GM15510 (cell line): ENCODE measurements around the gene MT2A.
A peak's percentile ranks its signal among the peaks of the same experiment; 100 is the strongest.

ENCODE experiments used
- POLR2A ChIP-seq: IDR thresholded peaks from 3 replicates; pipeline ENCODE4 v1.6.1; 2011; ENCODE audit warnings: borderline replicate concordance; ENCODE audit not compliant: insufficient read length; ENCODE audit errors: extremely low read depth

Gene MT2A

GRCh38 chr16:56608043-56608875 lies at the start of gene MT2A:
MT2A (plus strand) TSS chr16:56608584; CDS start chr16:56608656, 72 bp downstream.
- peak; percentile 59 for TF ChIP-seq POLR2A

DNA sequence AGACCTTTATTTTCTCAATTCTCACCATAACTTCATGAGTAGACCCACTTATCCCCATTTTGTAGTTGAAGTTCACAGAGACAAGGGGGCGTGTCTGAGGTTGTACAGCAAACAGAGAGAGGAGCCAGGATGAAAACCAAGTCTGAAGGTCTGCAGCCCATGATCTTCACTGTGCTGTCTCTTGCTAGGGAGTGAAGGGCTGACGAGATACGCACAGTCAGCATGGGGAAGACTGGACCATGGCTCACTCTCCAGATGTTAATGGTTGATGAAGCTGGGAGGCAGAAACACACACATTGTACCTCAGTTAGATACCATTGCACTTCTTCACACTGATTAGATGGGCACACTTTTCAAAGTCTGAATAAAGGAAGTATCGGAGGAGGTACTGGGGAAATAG lies 49.3 kb upstream of the MT2A start:
- TF ChIP-seq POLR2A = no peak

- TF ChIP-seq POLR2A = no peak
Measured at GRCh38 chr16:56560447-56560846, 47.9 kb upstream of the MT2A start.

GRCh38 chr16:56561126-56561525 lies 47.3 kb upstream of the MT2A start:
- no peak for TF ChIP-seq POLR2A

DNA sequence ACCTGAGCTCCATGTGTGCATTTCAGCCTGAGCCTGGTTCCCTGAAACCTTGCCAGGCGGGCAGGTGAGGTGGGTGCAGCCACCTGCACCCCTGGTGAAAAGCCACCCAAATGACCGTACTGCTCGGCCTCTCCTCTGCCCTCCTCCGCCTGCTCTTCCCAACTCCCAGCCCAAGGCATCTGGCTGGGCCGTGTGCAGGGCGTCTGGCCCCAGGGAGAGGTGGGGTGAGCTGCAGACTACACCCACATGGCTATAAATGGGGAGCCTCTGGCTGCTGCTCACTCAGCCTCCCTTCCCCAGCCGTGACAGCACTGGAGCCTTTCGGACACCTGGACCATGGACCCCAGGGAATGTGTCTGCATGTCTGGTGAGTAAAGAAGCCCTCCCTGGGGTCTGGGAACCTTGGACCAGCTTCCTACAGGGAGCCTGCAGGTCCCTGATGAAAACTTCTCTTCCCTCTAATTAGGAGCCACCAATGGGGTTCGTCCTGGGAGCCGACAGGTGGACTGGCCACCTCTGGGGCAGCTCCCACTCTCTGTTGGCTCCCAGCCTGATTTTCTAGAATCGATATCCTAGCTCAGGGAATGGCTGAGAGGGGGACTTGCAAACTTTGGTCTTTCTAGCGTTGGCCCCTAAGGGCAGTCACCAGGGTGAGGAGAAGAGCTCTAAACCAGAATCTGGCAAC lies 43.4 kb upstream of the MT2A start, which contains the start of gene MT4:
Gene MT4, plus strand, starts transcription at position 281 of the 685 bp plus-strand sequence. Its CDS starts 56 bp downstream, at position 337.
- no peak for TF ChIP-seq POLR2A

- no peak for TF ChIP-seq POLR2A
Measured at GRCh38 chr16:56569971-56570370, 38.4 kb upstream of the MT2A start.

GRCh38 chr16:56571525-56571924 lies 36.9 kb upstream of the MT2A start:
- TF ChIP-seq POLR2A = no peak

- no peak for TF ChIP-seq POLR2A
Measured at GRCh38 chr16:56574625-56575024, 33.8 kb upstream of the MT2A start.

GRCh38 chr16:56576585-56577299 lies 31.6 kb upstream of the MT2A start:
- no peak for TF ChIP-seq POLR2A

GRCh38 chr16:56577300-56577625 lies 31.1 kb upstream of the MT2A start:
- TF ChIP-seq POLR2A = no peak

- TF ChIP-seq POLR2A = no peak
Measured at GRCh38 chr16:56580391-56581048, 27.9 kb upstream of the MT2A start.

GRCh38 chr16:56583351-56584168 lies 24.8 kb upstream of the MT2A start:
- no peak for TF ChIP-seq POLR2A

- TF ChIP-seq POLR2A = no peak
Measured at GRCh38 chr16:56584276-56584675, 24.1 kb upstream of the MT2A start.

- TF ChIP-seq POLR2A = no peak
Measured at GRCh38 chr16:56588781-56589140, 19.6 kb upstream of the MT2A start.
